Jurkat, Clone E6-1 (cell line): ENCODE measurements around the gene ZNF394. TPM values are rescaled to one million over a fixed set of nuclear protein-coding genes. Genes with fewer than 3 reads are reported as not detected.
"Not testable (repeated sequence)": the region's sequence is repeated elsewhere in the genome, so short reads cannot be mapped to it uniquely, and the experiment has no call there.

ENCODE experiments used
- DNase-seq: peaks from one replicate; pipeline ENCODE4 v3.0.0-alpha.2; 2011; ENCODE audit warnings: low read depth, low spot score
- H3K4me3 ChIP-seq: 2 replicates; pipeline ENCODE4 v1.5.1; 2011; ENCODE audit warnings: mild to moderate bottlenecking, low read length, control low read depth, moderate library complexity
- polyA plus RNA-seq: library from polyadenylated mRNA; unstranded; fragments of >200 nt; gene quantifications from one replicate; pipeline ENCODE4 v1.2.1, GENCODE V29; 2012; ENCODE audit warnings: missing spikeins; ENCODE audit not compliant: insufficient read length, insufficient read depth

The ZNF394 gene
- polyA plus RNA-seq = 15.6 TPM

DNA sequence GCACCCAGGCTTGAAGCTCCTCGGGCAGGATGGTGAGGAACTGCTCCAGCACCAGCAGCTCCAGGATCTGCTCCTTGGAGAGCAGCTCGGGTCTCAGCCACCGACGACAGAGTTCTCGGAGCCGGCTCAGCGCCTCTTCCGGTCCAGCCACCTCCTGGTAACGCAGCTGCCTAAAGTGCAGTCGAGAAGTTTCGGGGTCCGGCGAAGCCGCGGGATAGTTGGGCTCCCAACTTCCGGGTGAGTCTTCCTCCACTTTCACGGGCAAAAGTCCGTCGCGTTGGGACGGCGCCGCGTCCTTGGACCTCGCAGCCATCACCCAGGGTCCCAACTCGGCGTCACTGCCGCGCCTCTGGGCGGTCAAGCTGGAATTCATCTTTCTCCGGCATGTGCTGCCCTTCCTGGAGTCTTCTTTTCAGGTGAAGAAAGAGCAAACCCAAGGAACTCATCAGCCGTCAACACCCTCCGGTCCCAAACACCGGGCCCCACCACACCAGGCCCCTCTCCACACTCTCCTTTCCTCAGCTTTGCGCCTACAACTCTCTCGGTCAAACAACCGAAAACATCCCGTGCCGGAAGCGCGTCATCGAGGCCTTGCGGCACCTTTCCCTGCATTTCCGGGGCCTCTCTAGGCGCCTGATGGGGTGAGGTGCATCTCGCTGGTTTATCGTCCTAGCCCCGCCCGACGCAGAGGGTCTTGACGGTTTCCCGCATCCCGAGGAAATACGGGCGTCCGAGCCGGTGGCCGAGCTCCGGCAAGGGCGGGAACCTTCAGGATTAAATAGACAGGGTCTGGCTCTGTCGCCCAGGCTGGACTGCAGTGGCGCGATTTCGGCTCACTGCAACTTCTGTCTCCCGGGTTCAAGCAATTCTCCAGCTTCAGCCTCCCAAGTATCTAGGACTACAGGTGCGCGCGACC lies at the start of gene ZNF394:
ZNF394 (minus strand) TSS at position 561 of the 916 bp plus-strand sequence; CDS start at position 373, 188 bp downstream.
- DNase-seq = peak; percentile 89
- H3K4me3 ChIP-seq = peak within 1 kb of the TSS; percentile 97

DNA sequence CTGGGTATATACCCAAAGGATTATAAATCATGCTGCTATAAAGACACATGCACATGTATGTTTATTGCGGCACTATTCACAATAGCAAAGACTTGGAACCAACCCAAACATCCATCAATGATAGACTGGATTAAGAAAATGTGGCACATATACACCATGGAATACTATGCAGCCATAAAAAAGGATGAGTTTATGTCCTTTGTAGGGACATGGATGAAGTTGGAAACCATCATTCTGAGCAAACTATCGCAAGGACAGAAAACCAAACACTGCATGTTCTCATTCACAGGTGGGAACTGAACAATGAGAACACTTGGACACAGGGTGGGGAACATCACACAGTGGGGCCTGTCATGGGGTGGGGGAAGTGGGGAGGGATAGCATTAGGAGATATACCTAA lies 49.5 kb upstream of the ZNF394 start:
- DNase-seq, H3K4me3 ChIP-seq: not testable (repeated sequence)

DNA sequence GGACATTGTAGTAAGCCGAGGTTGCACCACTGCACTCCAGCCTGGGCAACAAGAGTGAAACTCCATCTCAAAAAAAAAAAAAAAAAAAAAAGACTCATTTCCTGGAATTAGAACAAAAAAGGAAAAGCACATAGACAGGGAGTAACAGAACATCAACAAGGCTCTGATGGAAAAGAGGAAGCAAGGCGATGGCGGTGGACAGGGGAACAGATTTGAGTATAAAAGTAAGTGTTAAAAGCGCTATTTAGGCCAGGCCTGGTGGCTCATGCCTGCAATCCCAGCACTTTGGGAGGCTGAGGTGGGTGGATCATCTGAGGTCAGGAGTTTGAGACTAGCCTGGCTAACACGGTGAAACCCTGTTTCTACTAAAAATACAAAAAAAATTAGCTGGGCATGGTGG lies 45.2 kb upstream of the ZNF394 start:
- not testable (repeated sequence) for H3K4me3 ChIP-seq, DNase-seq

DNA sequence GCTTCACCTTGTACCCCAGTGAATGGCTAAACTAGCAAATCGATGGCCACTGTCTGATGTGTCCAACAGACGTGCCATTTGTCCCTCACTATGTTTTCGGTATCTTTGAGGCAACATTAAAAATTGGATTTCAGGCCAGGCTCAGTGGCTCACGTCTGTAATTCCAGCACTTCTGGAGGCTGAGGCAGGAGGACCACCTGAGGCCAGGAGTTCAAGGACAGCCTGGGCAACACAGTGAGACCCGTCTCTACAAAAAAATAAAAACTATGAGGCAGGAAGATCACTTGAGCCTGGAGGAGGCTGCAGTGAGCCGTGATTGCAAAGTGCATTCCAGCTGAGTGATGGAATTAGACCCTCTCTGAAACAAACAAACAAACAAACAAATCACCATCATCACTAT lies 43.8 kb upstream of the ZNF394 start:
- H3K4me3 ChIP-seq = no peak overlapping the region
- DNase-seq = no peak

DNA sequence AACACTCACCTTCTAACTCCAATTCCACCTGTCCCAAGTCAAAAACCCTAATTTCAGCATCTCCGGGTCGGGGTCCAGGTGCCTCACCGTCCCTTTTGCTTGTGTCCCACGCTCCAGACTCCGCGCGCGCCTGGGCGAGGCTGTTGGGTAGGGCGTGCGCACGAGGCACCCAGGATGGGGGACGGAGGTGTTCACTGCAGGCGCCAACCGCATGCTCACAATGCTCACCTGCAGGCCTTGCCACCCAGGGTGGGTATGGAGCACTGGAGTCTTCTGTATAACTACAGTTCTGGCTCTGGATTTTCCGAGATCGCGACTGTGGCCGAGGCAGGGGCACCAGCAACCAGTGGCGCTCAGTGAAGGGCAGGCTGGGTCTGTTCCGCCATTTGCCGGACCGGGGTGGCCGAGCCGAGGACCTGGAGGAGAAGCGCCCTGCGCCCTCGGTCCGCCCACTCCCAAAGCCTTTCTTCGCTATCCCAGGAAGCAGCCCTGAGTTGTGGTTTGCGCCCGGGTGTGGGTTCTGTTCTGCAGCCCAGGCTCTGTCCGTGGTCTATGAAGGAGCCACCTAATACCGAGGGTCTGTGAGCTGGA lies 43.1 kb upstream of the ZNF394 start:
- H3K4me3 ChIP-seq = no peak overlapping the region
- DNase-seq = no peak

DNA sequence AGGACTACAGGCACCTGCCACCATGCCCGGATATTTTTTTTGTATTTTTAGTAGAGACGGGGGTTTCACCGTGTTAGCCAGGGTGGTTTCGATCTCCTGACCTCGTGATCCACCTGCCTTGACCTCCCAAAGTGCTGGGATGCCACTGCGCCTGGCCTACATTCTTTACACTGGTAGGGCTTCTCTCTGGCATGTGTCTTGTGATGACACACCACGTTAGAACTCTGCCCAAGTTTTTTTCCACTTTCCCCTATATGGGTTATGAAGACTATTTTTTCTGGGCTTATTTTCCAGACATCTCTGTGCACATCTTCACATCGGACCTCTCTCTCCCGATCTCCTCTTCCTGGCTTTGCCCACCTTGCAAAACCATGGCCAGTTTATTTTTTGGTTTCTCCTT lies 41.1 kb upstream of the ZNF394 start:
- no peak for DNase-seq
- no peak overlapping the region for H3K4me3 ChIP-seq

DNA sequence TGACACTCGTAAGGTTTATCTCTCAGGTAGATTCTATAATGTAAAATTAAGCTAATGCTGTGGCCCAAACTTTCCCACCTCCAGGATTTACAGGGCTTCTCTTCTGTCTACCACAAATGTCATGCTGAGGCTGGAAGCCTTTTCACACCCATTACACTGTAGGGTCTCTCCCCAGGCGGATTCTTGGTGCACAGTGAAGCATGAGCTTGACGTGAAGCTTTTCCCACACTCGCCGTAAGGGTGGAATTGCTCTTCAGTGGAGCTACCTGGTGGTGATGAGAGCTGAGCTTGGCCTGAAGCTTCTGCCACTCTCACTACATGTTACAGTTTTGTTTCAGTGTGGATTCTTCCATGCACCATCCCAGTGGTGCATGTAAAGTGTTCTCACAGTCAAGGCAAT lies 40.5 kb upstream of the ZNF394 start:
- no peak overlapping the region for H3K4me3 ChIP-seq
- DNase-seq = no peak

DNA sequence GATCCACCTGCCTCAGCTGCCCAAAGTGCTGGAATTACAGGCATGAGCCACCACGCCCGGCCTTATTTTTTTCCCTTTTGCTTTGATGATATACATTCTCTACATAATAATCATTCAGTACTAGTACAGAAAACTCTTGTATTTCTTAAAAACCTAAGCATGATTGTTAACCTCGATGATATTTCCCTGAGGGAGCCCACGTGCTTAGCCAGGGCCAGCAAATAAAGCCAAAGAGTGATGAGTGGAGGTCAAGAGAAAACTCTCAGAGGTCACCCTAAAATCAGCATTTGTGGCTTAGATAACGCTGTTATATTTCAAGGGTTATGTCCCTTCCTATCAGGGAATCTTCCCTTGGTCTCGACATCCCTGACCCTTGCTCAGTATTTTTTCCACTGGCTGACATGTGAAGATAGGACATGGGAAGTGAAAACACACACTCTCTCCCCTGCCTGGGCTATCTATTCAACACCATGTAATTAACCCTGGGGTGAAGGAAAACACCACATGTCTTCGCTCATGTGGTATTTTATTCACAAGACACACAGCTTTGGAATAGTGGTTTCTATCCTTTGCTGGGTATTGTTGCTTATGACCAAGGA lies 39.2 kb upstream of the ZNF394 start:
- H3K4me3 ChIP-seq = no peak overlapping the region
- no peak for DNase-seq

DNA sequence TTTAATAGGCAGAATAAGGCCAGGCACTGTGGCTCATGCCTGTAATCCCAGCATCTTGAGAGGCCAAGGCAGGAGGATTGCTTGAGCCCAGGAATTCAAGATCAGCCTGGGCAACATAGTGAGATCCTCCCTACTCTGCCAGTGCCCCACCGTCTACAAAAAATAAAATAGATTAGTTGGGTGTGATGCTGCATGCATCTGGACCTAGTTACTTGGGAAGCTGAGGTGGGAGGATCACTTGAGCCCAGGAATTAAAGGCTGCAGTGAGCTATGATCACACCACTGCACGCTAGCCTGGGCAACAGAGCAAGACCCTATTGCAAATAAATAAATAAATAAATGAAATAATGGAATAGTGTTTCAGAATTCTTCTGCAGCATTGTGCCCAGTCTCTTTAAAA lies 35.6 kb upstream of the ZNF394 start:
- H3K4me3 ChIP-seq = no peak overlapping the region
- no peak for DNase-seq

DNA sequence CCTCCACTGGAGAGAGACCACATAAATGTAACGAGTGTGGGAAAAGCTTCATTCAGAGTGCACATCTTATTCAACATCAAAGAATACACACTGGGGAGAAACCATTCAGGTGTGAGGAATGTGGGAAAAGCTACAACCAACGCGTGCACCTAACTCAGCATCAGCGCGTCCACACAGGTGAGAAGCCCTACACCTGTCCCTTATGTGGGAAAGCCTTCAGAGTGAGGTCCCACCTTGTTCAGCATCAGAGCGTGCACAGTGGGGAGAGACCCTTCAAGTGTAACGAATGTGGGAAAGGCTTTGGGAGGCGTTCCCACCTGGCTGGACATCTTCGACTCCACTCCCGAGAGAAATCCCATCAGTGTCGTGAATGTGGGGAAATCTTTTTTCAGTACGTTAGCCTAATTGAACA lies 31.3 kb upstream of the ZNF394 start:
- no peak overlapping the region for H3K4me3 ChIP-seq
- DNase-seq = no peak

DNA sequence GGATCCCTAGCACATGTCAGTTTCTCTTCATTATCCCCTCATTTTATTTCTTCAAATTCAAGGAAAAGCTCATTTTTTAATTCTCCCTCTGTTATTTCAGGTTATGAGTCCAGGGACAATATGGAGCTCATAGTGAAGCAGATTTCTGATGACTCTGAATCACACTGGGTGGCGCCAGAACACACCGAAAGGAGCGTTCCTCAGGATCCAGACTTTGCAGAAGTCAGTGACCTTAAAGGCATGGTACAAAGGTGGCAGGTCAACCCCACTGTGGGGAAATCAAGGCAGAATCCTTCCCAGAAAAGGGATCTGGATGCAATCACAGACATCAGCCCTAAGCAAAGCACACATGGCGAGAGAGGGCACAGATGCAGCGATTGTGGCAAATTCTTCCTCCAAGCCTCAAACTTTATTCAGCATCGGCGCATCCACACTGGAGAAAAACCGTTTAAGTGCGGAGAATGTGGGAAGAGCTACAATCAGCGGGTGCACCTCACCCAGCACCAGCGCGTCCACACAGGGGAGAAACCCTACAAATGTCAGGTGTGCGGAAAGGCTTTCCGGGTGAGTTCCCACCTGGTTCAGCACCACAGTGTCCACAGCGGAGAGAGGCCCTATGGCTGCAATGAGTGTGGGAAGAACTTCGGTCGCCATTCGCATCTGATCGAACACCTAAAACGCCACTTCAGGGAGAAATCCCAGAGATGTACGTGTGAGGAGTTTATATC lies 25.8 kb upstream of the ZNF394 start:
- no peak overlapping the region for H3K4me3 ChIP-seq
- no peak for DNase-seq

DNA sequence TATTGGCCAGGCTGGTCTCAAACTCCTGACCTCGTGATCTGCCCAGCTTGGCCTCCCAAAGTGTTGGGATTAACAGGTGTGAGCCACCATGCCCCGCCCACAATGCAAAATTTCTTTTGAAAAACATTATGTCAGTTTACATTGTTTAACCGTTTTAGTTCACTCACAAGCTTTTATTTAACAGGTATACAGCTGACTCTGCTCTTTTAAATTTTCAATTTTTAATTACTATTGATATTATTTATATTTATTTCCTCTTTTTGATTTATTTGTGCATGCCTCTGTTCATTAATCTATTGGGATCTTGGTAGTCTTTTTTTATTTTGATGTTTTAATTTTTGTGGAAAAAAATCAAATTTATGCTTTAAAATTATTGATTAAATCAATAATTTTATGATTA lies 21.3 kb upstream of the ZNF394 start:
- no peak for DNase-seq
- H3K4me3 ChIP-seq = no peak overlapping the region

DNA sequence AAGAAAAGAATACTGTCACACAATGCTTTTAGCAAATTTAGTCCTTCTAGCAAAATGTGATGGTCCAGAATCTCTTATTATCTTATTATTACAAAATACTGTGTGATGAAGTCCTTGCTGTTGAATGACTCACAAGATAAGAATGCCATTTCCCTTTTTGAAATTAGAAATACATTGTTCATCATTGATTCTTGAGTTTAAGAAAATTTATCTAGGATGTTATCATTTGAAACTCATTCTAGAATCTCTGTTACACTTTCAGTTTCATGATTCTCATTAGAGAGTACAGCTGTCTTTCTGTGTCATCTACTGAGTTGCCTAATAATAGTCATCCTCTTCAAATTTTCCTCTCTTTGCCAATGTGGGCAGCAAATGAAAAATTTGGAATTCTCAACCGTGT lies 14.0 kb upstream of the ZNF394 start:
- no peak for DNase-seq
- no peak overlapping the region for H3K4me3 ChIP-seq

DNA sequence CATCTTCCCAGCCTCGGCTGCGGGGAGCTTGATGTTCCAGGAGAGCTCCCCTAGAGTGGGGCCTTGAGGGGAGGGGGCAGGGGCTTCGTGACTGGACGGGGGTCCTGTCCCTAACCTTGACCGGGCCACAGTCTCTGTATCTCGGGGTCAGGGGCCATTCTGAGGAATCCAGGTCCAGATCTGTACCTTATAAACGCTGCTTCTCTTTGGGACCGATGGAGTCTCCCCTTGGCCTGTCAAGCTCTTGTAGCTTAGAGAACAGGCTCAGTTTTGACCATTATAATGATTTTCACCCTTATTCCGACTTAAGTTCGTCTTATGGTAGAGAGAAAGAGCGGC lies 5.2 kb upstream of the ZNF394 start:
- DNase-seq = no peak
- peak overlapping the region; percentile 92 for H3K4me3 ChIP-seq

DNA sequence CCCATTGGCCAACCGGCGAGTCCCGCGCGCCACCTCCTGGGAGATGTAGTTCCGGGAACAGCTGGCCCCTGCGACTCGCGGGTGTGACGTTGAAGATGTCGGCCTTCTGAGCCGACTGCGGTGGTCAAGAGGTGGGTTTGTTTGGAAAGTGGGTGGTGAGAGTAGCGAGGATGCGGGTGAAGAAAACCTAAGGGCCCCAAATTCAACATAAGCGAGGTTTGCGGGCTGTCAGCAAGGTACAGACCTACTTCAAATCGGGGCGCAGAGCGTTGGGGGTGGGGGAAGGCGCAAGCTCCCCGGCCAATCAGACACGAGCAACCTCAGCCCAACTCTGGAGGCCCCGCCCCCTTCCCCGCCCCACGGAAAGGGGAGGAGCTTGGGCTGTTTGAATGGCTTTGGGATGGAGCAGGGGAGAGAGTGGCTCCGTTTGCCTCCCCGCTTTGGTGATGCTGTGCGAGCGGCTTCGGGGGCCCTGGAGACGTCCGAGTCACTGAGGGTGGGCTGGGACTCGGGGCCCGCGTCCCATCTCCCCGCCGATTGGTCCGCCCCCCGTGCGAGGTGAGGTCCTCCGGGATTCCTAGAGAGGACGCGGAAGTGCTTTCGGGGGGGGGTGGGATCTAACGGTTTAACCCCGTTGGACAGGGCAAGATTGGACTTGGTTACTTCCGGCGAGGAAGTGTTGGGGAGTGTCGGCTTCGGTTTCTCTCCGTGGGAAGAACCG lies 4.7 kb upstream of the ZNF394 start, which contains the start of gene ZKSCAN5:
ZKSCAN5 (plus strand) TSS at position 60 of the 721 bp plus-strand sequence. CDS start 1,383 bp downstream, outside the sequence.
- DNase-seq = peak; percentile 91

DNA sequence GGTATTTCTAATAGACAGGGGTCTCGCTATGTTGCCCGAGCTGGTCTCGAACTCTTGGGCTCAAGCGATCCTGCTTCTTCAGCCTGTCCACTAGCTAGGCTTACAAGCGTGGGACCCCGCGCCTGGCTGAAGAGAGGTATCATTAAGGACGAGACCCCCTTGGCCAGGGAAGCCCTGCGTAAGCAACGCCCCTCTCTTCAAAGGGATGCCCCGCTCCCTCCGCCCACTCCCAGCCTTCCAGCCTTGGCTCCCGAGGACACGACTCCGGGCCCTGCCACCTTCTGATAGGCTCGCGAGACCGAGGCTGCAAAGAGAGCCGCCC lies 4.2 kb upstream of the ZNF394 start:
- H3K4me3 ChIP-seq = peak overlapping the region; percentile 92
- no peak for DNase-seq

More for the DNA sequence above, 4.7 kb upstream of the ZNF394 start, which contains the start of gene ZKSCAN5:
- H3K4me3 ChIP-seq = peak within 1 kb of the TSS; percentile 92

DNA sequence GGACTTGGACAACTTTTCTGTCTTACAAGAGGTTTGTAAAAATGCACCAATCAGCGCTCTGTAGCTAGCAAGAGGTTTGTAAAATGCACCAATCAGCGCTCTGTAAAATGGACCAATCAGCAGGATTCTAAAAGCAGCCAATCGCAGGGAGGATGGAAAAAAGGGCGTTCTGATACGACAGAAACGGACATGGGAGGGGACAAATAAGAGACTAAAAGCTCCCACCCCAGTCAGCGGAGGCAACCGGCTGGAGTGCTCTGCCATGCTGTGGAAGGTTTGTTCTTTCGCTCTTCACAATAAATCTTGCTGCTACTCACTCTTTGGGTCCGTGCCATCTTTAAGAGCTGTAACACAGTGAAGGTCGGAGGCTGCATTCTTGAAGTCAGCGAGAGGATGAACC lies 1.2 kb upstream of the ZNF394 start:
- not testable (repeated sequence) for H3K4me3 ChIP-seq

DNA sequence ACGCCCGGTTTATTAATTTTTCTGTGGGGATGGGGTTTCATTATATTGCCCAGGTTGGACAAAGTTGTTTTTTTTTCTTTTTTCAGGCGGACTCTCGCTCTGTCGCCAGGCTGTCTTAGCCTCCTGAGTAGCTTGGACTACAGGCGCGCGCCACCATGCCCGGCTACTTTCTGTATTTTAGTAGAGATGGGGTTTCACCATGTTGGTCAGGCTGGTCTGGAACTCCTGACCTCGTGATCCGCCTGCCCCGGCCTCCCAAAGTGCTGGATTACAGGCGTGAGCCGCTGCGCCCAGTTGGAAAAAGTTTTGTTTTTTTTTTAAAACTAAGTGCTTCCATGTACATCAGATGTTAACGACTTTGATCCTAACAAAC lies 542 bp upstream of the ZNF394 start:
- peak overlapping the region; percentile 97 for H3K4me3 ChIP-seq

More for the DNA sequence above, 1.2 kb upstream of the ZNF394 start:
- peak; percentile 28 for DNase-seq

DNA sequence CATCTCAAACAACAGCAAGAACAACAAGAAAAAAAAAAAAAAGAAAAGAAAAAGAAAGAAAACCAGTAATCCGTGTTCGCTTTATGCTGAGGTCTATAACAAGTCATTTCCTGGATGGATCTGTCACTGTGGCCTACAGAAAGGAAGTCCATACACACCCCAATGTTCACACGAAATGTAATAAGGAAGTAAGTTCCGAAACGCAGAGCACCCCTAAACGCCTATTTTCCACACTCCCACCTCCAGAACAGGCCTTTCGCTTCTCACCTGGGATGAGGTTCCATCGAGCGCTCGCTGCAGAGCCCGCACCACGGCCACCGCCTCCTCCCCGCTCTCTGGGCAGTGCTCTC lies 735 bp downstream of the ZNF394 start:
- H3K4me3 ChIP-seq = peak overlapping the region; percentile 97
- no peak for DNase-seq

More for the DNA sequence above, 542 bp upstream of the ZNF394 start:
- DNase-seq = no peak
